AG04449 (cell line): ENCODE results near the gene ASXL1.

Source experiments
- CTCF ChIA-PET: fragments of 350-600 bp; formaldehyde crosslinking; extraction: SDS; loops from one replicate; lab custom pipeline; 2021; ENCODE audit warnings: antibody characterized with exemption; lab: Yijun Ruan, JAX
- POLR2A ChIA-PET: fragments of 400-600, 350-600 bp; formaldehyde crosslinking; extraction: SDS; loops from one replicate; lab custom pipeline; 2020; ENCODE audit warnings: antibody characterized with exemption, inconsistent platforms; lab: Yijun Ruan, JAX
- DNase-seq: peaks from one replicate; pipeline ENCODE4 v3.0.0-alpha.2; 2010; ENCODE audit warnings: low read depth, low spot score
- H3K4me3 ChIP-seq: 2 replicates; pipeline ENCODE4 v1.5.1; 2011; ENCODE audit warnings: low read depth, mild to moderate bottlenecking, control low read depth, low read length
- CTCF ChIP-seq: IDR thresholded peaks from one replicate; pipeline ENCODE4 v1.5.1; 2011; ENCODE audit warnings: mild to moderate bottlenecking, moderate library complexity, low read length, control low read depth, inconsistent platforms; ENCODE audit not compliant: insufficient read depth; ENCODE audit errors: missing control alignments

The ASXL1 gene

GRCh38 chr20:32432277-32432676, 74.1 kb downstream of the ASXL1 start:
- H3K4me3 ChIP-seq = no peak overlapping the region
- ChIA-PET CTCF (interaction anchor here (1.2 to 1.4 kb wide), 2 partner anchors 9 kb away, joined by 4 read pairs; no protein-coding TSS in a partner anchor), POLR2A (no interaction called here)
- no peak for TF ChIP-seq CTCF
- DNase-seq = no peak

- no peak for TF ChIP-seq CTCF
- CTCF ChIA-PET = interaction anchor here (1.5 kb wide), 1 partner anchor 52 kb away, joined by 3 read pairs; no protein-coding TSS in a partner anchor
- no peak overlapping the region for H3K4me3 ChIP-seq
- DNase-seq = no peak
- POLR2A ChIA-PET = no interaction called here
These were observed 75.3 kb downstream of the ASXL1 start for GRCh38 chr20:32433311-32434021.

GRCh38 chr20:32434434-32434833, 76.3 kb downstream of the ASXL1 start:
- CTCF ChIA-PET = interaction anchor here (1.5 kb wide), 1 partner anchor 51 kb away, joined by 3 read pairs; no protein-coding TSS in a partner anchor
- POLR2A ChIA-PET = no interaction called here

GRCh38 chr20:32435449-32436107, 77.4 kb downstream of the ASXL1 start:
- ChIA-PET POLR2A (no interaction called here), CTCF (no interaction called here)
- no peak for TF ChIP-seq CTCF
- DNase-seq = no peak
- H3K4me3 ChIP-seq = no peak overlapping the region

More at GRCh38 chr20:32434434-32434833, 76.3 kb downstream of the ASXL1 start:
- H3K4me3 ChIP-seq = no peak overlapping the region
- DNase-seq = no peak
- no peak for TF ChIP-seq CTCF

- ChIA-PET POLR2A (no interaction called here), CTCF (interaction anchor here (0.8 kb wide), 1 partner anchor 216 kb away, joined by 3 read pairs; no protein-coding TSS in a partner anchor)
- H3K4me3 ChIP-seq = no peak overlapping the region
- no peak for DNase-seq
- no peak for TF ChIP-seq CTCF
These were observed 78.2 kb downstream of the ASXL1 start for GRCh38 chr20:32436142-32436861.
